GM12878 (cell line): ENCODE results near the gene ARPC5L.

ENCODE experiments used
- CHD4 ChIP-seq: fragments of 200-600 bp; sonication (generic); IDR thresholded peaks from 2 replicates; pipeline ENCODE4 v1.6.1; 2016; ENCODE audit warnings: mild to moderate bottlenecking
- FOXM1 ChIP-seq: IDR thresholded peaks from 2 replicates; pipeline ENCODE4 v1.6.1; 2012; ENCODE audit warnings: low read depth, mild to moderate bottlenecking, inconsistent platforms, low read length, moderate library complexity
- IKZF1 ChIP-seq: fragments of 450-650 bp; conservative IDR thresholded peaks from 2 replicates; pipeline ENCODE4 v1.6.1; 2017; ENCODE audit warnings: antibody characterized with exemption, mild to moderate bottlenecking
- JUNB ChIP-seq: IDR thresholded peaks from 2 replicates; pipeline ENCODE4 v1.6.1; 2016; ENCODE audit warnings: antibody characterized with exemption, mild to moderate bottlenecking
- MYC ChIP-seq: IDR thresholded peaks from 2 replicates; pipeline ENCODE4 v1.6.1; 2011; ENCODE audit warnings: mild to moderate bottlenecking, low read length, moderate library complexity, inconsistent platforms; ENCODE audit not compliant: insufficient read depth, insufficient replicate concordance, insufficient read length, severe bottlenecking
- POLR2A ChIP-seq: IDR thresholded peaks from 2 replicates; pipeline ENCODE4 v1.6.1; 2011; ENCODE audit warnings: low read depth, mild to moderate bottlenecking, low read length
- RFX5 ChIP-seq: IDR thresholded peaks from 2 replicates; pipeline ENCODE4 v1.6.1; 2011; ENCODE audit warnings: low read depth, low read length, improper control_type of control experiment
- ZNF24 ChIP-seq: fragments of 450-650 bp; IDR thresholded peaks from 2 replicates; pipeline ENCODE4 v1.6.1; 2017; ENCODE audit warnings: antibody characterized with exemption, mild to moderate bottlenecking
- ZZZ3 ChIP-seq: IDR thresholded peaks from 2 replicates; pipeline ENCODE4 v1.6.1; 2011; ENCODE audit warnings: low read depth; ENCODE audit not compliant: control insufficient read depth, insufficient read length
- TF ChIP-seq, protein P1 (sequence below): IDR thresholded peaks from 2 replicates; pipeline ENCODE4 v1.6.1; 2012; ENCODE audit warnings: improper control_type of control experiment, low read depth, low read length; ENCODE audit not compliant: insufficient replicate concordance
- TF ChIP-seq, protein P2 (sequence below): IDR thresholded peaks from 2 replicates; pipeline ENCODE4 v1.6.1; 2012; ENCODE audit warnings: low read depth, low read length, improper control_type of control experiment
- TF ChIP-seq, protein P3 (sequence below): IDR thresholded peaks from 2 replicates; pipeline ENCODE4 v1.6.1; 2012; ENCODE audit warnings: low read length, inconsistent platforms
- TF ChIP-seq, protein P4 (sequence below), 3 experiments: IDR thresholded peaks in 2 of 3; conservative IDR thresholded peaks in 1 of 3; 2 replicates each; pipeline ENCODE4 v1.5.1; 2011; ENCODE audit warnings: low read depth in 3 of 3, low read length in 3 of 3, mild to moderate bottlenecking in 3 of 3, control low read depth in 2 of 3, moderate library complexity in 2 of 3, inconsistent platforms in 1 of 3, mixed read lengths in 1 of 3; ENCODE audit not compliant: control insufficient read depth in 2 of 3, insufficient read depth in 1 of 3; ENCODE audit errors: extremely low read depth in 1 of 3

DNA sequence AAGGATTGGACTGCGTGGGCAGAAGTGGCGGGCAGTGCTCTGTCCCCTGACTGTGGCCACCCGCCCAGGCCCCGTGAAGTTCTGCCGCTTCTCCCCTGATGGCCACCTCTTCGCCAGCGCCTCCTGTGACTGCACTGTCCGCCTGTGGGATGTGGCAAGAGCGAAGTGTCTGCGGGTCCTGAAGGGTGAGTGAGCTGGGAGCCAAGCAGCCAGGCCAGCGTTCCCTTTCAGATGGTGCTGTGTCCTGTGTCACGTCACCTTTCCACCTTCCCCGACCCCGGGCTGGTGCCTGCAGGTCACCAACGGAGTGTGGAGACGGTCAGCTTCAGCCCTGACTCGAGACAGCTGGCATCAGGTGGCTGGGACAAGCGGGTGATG lies 6.4 kb upstream of the ARPC5L start:
- no peak for TF ChIP-seq RFX5
- TF ChIP-seq FOXM1 = no peak
- no peak for TF ChIP-seq ZZZ3
- TF ChIP-seq, protein P1, sequence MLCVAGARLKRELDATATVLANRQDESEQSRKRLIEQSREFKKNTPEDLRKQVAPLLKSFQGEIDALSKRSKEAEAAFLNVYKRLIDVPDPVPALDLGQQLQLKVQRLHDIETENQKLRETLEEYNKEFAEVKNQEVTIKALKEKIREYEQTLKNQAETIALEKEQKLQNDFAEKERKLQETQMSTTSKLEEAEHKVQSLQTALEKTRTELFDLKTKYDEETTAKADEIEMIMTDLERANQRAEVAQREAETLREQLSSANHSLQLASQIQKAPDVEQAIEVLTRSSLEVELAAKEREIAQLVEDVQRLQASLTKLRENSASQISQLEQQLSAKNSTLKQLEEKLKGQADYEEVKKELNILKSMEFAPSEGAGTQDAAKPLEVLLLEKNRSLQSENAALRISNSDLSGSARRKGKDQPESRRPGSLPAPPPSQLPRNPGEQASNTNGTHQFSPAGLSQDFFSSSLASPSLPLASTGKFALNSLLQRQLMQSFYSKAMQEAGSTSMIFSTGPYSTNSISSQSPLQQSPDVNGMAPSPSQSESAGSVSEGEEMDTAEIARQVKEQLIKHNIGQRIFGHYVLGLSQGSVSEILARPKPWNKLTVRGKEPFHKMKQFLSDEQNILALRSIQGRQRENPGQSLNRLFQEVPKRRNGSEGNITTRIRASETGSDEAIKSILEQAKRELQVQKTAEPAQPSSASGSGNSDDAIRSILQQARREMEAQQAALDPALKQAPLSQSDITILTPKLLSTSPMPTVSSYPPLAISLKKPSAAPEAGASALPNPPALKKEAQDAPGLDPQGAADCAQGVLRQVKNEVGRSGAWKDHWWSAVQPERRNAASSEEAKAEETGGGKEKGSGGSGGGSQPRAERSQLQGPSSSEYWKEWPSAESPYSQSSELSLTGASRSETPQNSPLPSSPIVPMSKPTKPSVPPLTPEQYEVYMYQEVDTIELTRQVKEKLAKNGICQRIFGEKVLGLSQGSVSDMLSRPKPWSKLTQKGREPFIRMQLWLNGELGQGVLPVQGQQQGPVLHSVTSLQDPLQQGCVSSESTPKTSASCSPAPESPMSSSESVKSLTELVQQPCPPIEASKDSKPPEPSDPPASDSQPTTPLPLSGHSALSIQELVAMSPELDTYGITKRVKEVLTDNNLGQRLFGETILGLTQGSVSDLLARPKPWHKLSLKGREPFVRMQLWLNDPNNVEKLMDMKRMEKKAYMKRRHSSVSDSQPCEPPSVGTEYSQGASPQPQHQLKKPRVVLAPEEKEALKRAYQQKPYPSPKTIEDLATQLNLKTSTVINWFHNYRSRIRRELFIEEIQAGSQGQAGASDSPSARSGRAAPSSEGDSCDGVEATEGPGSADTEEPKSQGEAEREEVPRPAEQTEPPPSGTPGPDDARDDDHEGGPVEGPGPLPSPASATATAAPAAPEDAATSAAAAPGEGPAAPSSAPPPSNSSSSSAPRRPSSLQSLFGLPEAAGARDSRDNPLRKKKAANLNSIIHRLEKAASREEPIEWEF = no peak
- TF ChIP-seq ZNF24 = no peak
- TF ChIP-seq, protein P2, sequence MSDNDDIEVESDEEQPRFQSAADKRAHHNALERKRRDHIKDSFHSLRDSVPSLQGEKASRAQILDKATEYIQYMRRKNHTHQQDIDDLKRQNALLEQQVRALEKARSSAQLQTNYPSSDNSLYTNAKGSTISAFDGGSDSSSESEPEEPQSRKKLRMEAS = no peak
- no peak for TF ChIP-seq IKZF1
- TF ChIP-seq POLR2A = no peak
- TF ChIP-seq, protein P3, sequence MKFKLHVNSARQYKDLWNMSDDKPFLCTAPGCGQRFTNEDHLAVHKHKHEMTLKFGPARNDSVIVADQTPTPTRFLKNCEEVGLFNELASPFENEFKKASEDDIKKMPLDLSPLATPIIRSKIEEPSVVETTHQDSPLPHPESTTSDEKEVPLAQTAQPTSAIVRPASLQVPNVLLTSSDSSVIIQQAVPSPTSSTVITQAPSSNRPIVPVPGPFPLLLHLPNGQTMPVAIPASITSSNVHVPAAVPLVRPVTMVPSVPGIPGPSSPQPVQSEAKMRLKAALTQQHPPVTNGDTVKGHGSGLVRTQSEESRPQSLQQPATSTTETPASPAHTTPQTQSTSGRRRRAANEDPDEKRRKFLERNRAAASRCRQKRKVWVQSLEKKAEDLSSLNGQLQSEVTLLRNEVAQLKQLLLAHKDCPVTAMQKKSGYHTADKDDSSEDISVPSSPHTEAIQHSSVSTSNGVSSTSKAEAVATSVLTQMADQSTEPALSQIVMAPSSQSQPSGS = no peak
- TF ChIP-seq, protein P4, sequence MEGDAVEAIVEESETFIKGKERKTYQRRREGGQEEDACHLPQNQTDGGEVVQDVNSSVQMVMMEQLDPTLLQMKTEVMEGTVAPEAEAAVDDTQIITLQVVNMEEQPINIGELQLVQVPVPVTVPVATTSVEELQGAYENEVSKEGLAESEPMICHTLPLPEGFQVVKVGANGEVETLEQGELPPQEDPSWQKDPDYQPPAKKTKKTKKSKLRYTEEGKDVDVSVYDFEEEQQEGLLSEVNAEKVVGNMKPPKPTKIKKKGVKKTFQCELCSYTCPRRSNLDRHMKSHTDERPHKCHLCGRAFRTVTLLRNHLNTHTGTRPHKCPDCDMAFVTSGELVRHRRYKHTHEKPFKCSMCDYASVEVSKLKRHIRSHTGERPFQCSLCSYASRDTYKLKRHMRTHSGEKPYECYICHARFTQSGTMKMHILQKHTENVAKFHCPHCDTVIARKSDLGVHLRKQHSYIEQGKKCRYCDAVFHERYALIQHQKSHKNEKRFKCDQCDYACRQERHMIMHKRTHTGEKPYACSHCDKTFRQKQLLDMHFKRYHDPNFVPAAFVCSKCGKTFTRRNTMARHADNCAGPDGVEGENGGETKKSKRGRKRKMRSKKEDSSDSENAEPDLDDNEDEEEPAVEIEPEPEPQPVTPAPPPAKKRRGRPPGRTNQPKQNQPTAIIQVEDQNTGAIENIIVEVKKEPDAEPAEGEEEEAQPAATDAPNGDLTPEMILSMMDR (IDR thresholded peaks at IDR 0.05 in 2 of 3, conservative IDR thresholded peaks at IDR 0.05 in 1 of 3; ENCODE audit: control insufficient read depth in 2 of 3, extremely low read depth in 1 of 3, insufficient read depth in 1 of 3, low read depth in 3 of 3, low read length in 3 of 3) = no peak
- no peak for TF ChIP-seq JUNB
- no peak for TF ChIP-seq CHD4
- TF ChIP-seq MYC = no peak
